HG03064 (cell line): ENCODE data around the gene PRKCA.
"Not testable (repeated sequence)": the region's sequence is repeated elsewhere in the genome, so short reads cannot be mapped to it uniquely, and the experiment has no call there.

ENCODE experiments used
- ATAC-seq: cut with Tn5 transposase; IDR thresholded peaks from one replicate; pipeline ENCODE4 v1.9.1; 2021; ENCODE audit warnings: low read depth; ENCODE audit not compliant: unreplicated experiment

The PRKCA gene

GRCh38 chr17:66301864-66302741, at the start of gene PRKCA:
Gene PRKCA (plus strand): TSS chr17:66302613.
- peak; percentile 73 for ATAC-seq

GRCh38 chr17:66253458-66253857, 49.0 kb upstream of the PRKCA start:
- ATAC-seq, result not testable (repeated sequence)

GRCh38 chr17:66255112-66255511, 47.3 kb upstream of the PRKCA start:
- ATAC-seq, result no peak

- ATAC-seq, result no peak
Measured at GRCh38 chr17:66255527-66255971, 46.9 kb upstream of the PRKCA start.

- ATAC-seq, result no peak
Measured at GRCh38 chr17:66260275-66260674, 42.1 kb upstream of the PRKCA start.

GRCh38 chr17:66260688-66261087, 41.7 kb upstream of the PRKCA start:
- ATAC-seq, result no peak

- no peak for ATAC-seq
Measured at GRCh38 chr17:66262767-66263166, 39.6 kb upstream of the PRKCA start.

- ATAC-seq, result no peak
Measured at GRCh38 chr17:66264696-66265095, 37.7 kb upstream of the PRKCA start.

- ATAC-seq, result no peak
Measured at GRCh38 chr17:66268247-66268927, 34.0 kb upstream of the PRKCA start.

- ATAC-seq, result no peak
Measured at GRCh38 chr17:66270106-66270505, 32.3 kb upstream of the PRKCA start.

GRCh38 chr17:66271512-66271911, 30.9 kb upstream of the PRKCA start:
- no peak for ATAC-seq

- ATAC-seq, result no peak
Measured at GRCh38 chr17:66272811-66273585, 29.4 kb upstream of the PRKCA start.

GRCh38 chr17:66273586-66273848, 28.9 kb upstream of the PRKCA start:
- no peak for ATAC-seq

GRCh38 chr17:66275651-66276050, 26.8 kb upstream of the PRKCA start:
- no peak for ATAC-seq

GRCh38 chr17:66276328-66276937, 26.0 kb upstream of the PRKCA start:
- ATAC-seq, result no peak

- ATAC-seq, result no peak
Measured at GRCh38 chr17:66277191-66277590, 25.2 kb upstream of the PRKCA start.

GRCh38 chr17:66281661-66282369, 20.6 kb upstream of the PRKCA start:
- ATAC-seq, result no peak

GRCh38 chr17:66283296-66283934, 19.0 kb upstream of the PRKCA start:
- ATAC-seq, result no peak

GRCh38 chr17:66283971-66284370, 18.4 kb upstream of the PRKCA start:
- no peak for ATAC-seq

- no peak for ATAC-seq
Measured at GRCh38 chr17:66285149-66285548, 17.3 kb upstream of the PRKCA start.
